Suprapubic skin (tissue), 4 donors: ENCODE measurements around the gene RPS6KC1. TPM values are rescaled to one million over a fixed set of nuclear protein-coding genes. Genes with fewer than 3 reads are reported as not detected.

Experiments used
- DNase-seq, 2 donors: peaks; one replicate each; pipeline ENCODE4 v3.0.0-alpha.2; 2019; ENCODE audit warnings: low spot score in 2 of 2
- H3K27ac ChIP-seq: fragments of 200-600 bp; sonication (generic); one replicate; pipeline ENCODE4 v1.5.1; 2019
- H3K27me3 ChIP-seq: fragments of 200-600 bp; sonication (generic); one replicate; pipeline ENCODE4 v1.5.1; 2019
- H3K36me3 ChIP-seq: fragments of 200-600 bp; sonication (generic); one replicate; pipeline ENCODE4 v1.5.1; 2019
- H3K4me1 ChIP-seq: fragments of 200-600 bp; sonication (generic); one replicate; pipeline ENCODE4 v1.5.1; 2019
- H3K4me3 ChIP-seq: fragments of 200-600 bp; sonication (generic); one replicate; pipeline ENCODE4 v1.5.1; 2019; ENCODE audit warnings: mild to moderate bottlenecking
- H3K9me3 ChIP-seq: fragments of 200-600 bp; sonication (generic); one replicate; pipeline ENCODE4 v1.5.1; 2019
- EP300 ChIP-seq: sonication (generic); formaldehyde crosslinking; IDR thresholded peaks from one replicate; pipeline ENCODE4 v1.6.1; 2017; ENCODE audit warnings: antibody characterized with exemption
- POLR2A ChIP-seq, 2 donors: fragments of 450-650 bp; IDR thresholded peaks; one replicate each; pipeline ENCODE4 v1.6.1; 2017; ENCODE audit warnings: antibody characterized with exemption in 2 of 2, mild to moderate bottlenecking in 2 of 2, moderate library complexity in 2 of 2
- POLR2AphosphoS5 ChIP-seq, 3 donors: sonication (generic); formaldehyde crosslinking; IDR thresholded peaks; one replicate each; pipeline ENCODE4 v1.6.1; 2017; ENCODE audit warnings: antibody characterized with exemption in 3 of 3
- WGBS: methylation state at CpG from one replicate; pipeline ENCODE4 v1.1.5; 2018; 5-methylcytosine and 5-hydroxymethylcytosine counted together
- total RNA-seq, 4 donors: library from RNA; depleted of rRNA; stranded (reverse); fragments of >200 nt; gene quantifications; one replicate each; pipeline ENCODE4 v1.1.0, GENCODE V29; 2016
- TF ChIP-seq, protein P1 (sequence below), 2 donors: fragments of 200-600 bp in 1 of 2; fragments of 450-650 bp in 1 of 2; sonication (generic) in 1 of 2; IDR thresholded peaks; one replicate each; pipeline ENCODE4 v1.5.1; 2016 to 2019; ENCODE audit warnings: antibody characterized with exemption in 2 of 2, mild to moderate bottlenecking in 1 of 2, moderate library complexity in 1 of 2

The RPS6KC1 gene
- total RNA-seq, 4 donors from 2014 or later, result 9.3 to 18.3 (median 14.2) TPM

DNA sequence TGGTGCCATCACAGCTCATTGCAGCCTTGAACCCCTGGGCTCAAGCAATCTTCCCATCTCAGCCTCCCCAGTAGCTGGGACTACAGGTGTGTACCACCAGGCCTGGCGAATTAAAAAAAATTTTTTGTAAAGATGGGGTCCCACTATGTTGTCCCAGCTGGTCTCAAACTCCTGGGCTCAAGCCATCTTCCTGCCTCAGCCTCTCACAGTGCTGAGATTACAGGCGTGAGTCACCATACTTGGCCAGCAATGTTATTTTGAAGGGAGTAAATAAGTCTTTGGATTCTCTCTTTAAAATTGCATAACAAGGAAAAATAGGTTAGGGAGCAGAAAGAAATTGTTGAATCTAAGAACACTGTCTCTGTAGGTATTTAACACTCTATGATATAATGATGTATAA, 111.3 kb downstream of the RPS6KC1 start:
- Histone ChIP-seq H3K4me1 (no peaks in the 10 kb centered on the region), H3K4me3 (no peak overlapping the region)

GRCh38 chr1:213162862-213163261, 111.8 kb downstream of the RPS6KC1 start:
- WGBS, result 69% methylated on average over 1 of the region's 1 CpG
- Histone ChIP-seq H3K36me3 (no peaks in the 10 kb centered on the region), H3K4me3 (no peak overlapping the region), H3K9me3 (no peaks in the 10 kb centered on the region), H3K27me3 (no peaks in the 10 kb centered on the region), H3K4me1 (no peaks in the 10 kb centered on the region), H3K27ac (no peak overlapping the region)
- TF ChIP-seq EP300 (no peak), POLR2AphosphoS5 (IDR thresholded peaks at IDR 0.05) (no peak), POLR2A (IDR thresholded peaks at IDR 0.05) (no peak)
- TF ChIP-seq, protein P1, sequence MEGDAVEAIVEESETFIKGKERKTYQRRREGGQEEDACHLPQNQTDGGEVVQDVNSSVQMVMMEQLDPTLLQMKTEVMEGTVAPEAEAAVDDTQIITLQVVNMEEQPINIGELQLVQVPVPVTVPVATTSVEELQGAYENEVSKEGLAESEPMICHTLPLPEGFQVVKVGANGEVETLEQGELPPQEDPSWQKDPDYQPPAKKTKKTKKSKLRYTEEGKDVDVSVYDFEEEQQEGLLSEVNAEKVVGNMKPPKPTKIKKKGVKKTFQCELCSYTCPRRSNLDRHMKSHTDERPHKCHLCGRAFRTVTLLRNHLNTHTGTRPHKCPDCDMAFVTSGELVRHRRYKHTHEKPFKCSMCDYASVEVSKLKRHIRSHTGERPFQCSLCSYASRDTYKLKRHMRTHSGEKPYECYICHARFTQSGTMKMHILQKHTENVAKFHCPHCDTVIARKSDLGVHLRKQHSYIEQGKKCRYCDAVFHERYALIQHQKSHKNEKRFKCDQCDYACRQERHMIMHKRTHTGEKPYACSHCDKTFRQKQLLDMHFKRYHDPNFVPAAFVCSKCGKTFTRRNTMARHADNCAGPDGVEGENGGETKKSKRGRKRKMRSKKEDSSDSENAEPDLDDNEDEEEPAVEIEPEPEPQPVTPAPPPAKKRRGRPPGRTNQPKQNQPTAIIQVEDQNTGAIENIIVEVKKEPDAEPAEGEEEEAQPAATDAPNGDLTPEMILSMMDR (IDR thresholded peaks at IDR 0.05), result no peak
- no peak for DNase-seq

More for the DNA sequence above, 111.3 kb downstream of the RPS6KC1 start:
- 66% methylated on average over 2 of the region's 2 CpGs for WGBS
- TF ChIP-seq, protein P1 (IDR thresholded peaks at IDR 0.05), result no peak
- TF ChIP-seq EP300, result no peak
- TF ChIP-seq POLR2AphosphoS5 (IDR thresholded peaks at IDR 0.05), result no peak
- TF ChIP-seq POLR2A (IDR thresholded peaks at IDR 0.05), result no peak
- no peak for DNase-seq
- H3K27me3 ChIP-seq, result no peaks in the 10 kb centered on the region
- H3K27ac ChIP-seq, result no peak overlapping the region
- H3K36me3 ChIP-seq, result no peaks in the 10 kb centered on the region
- no peaks in the 10 kb centered on the region for H3K9me3 ChIP-seq

- Histone ChIP-seq H3K4me3 (no peak overlapping the region), H3K27ac (no peak overlapping the region), H3K9me3 (no peaks in the 10 kb centered on the region), H3K4me1 (no peaks in the 10 kb centered on the region), H3K27me3 (no peaks in the 10 kb centered on the region), H3K36me3 (no peaks in the 10 kb centered on the region)
- DNase-seq, result no peak
- TF ChIP-seq POLR2AphosphoS5 (IDR thresholded peaks at IDR 0.05) (no peak), POLR2A (IDR thresholded peaks at IDR 0.05) (no peak), EP300 (no peak)
- TF ChIP-seq, protein P1 (IDR thresholded peaks at IDR 0.05), result no peak
- WGBS, result 65% methylated on average over 3 of the region's 3 CpGs
Measured at GRCh38 chr1:213163278-213163711, 112.3 kb downstream of the RPS6KC1 start.

DNA sequence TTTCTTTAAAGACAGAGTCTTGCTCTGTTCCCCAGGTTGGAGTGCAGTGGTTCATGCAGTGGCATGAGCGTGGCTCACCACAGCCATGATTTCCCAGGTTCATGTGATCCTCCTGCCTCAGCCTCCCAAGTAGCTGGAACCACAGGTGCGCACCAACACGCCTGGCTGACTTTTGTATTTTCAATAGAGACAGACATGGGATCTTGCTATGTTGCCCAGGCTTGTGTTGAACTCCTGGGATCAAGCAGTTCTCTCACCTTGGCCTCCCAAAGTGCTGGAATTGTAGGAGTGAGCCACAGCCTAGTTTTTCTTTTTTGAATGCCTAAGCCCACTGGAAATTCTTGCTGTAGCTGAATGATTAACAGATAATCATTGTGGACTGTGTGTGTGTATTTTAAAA, 113.5 kb downstream of the RPS6KC1 start:
- no peaks in the 10 kb centered on the region for H3K27me3 ChIP-seq
- WGBS, result 100% methylated on average over 3 of the region's 3 CpGs
- H3K4me3 ChIP-seq, result no peak overlapping the region
- H3K36me3 ChIP-seq, result no peaks in the 10 kb centered on the region
- H3K27ac ChIP-seq, result no peak overlapping the region
- DNase-seq, result no peak
- H3K4me1 ChIP-seq, result no peaks in the 10 kb centered on the region
- H3K9me3 ChIP-seq, result no peaks in the 10 kb centered on the region
- TF ChIP-seq, protein P1 (IDR thresholded peaks at IDR 0.05), result no peak
- TF ChIP-seq EP300, result no peak
- TF ChIP-seq POLR2AphosphoS5 (IDR thresholded peaks at IDR 0.05), result no peak
- TF ChIP-seq POLR2A (IDR thresholded peaks at IDR 0.05), result no peak

DNA sequence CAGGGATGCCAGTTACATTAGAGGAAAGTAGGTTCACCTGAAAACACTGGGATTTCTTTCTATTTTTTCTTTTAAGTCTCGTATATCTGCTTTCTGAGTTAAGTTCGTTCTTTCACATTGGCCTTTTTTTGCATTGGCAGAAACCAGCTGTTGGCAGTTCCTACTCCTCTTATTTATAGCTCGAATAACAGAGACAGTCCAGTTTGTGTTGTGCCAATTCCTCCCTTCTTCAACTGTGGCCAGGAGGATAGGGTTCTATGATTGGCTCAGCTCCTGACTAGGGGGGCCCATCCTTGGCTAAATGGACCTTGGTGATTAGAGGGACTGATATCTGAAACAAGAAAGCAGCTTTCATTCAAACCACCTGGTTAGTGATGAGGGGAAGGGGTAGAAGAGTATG, 115.8 kb downstream of the RPS6KC1 start:
- no peaks in the 10 kb centered on the region for H3K9me3 ChIP-seq
- no peaks in the 10 kb centered on the region for H3K4me1 ChIP-seq
- 53% methylated on average over 3 of the region's 3 CpGs for WGBS
- DNase-seq, result no peak
- TF ChIP-seq POLR2AphosphoS5 (IDR thresholded peaks at IDR 0.05) (no peak), EP300 (no peak), POLR2A (IDR thresholded peaks at IDR 0.05) (no peak)
- TF ChIP-seq, protein P1 (IDR thresholded peaks at IDR 0.05), result no peak
- no peak overlapping the region for H3K4me3 ChIP-seq
- no peak overlapping the region for H3K27ac ChIP-seq
- no peaks in the 10 kb centered on the region for H3K36me3 ChIP-seq
- H3K27me3 ChIP-seq, result no peaks in the 10 kb centered on the region
